H1 (cell line): Measurements from ENCODE around the gene COLEC11. TPM values are rescaled to one million over a fixed set of nuclear protein-coding genes. Genes with fewer than 3 reads are reported as not detected.

ENCODE experiments used
- CTCF ChIA-PET: fragments of 300-600 bp; sonication (Branson Sonifier 250); formaldehyde crosslinking; loops from one replicate; lab custom pipeline; 2021; ENCODE audit not compliant: partially characterized antibody; lab: Charles Lee
- POLR2A ChIA-PET: fragments of 300-600 bp; sonication (Branson Sonifier 250); formaldehyde crosslinking; loops from one replicate; lab custom pipeline; 2021; ENCODE audit warnings: inconsistent platforms; ENCODE audit not compliant: partially characterized antibody; lab: Charles Lee
- DNase-seq, 2 experiments: peaks; one replicate each; pipeline versions ENCODE4 v3.0.0 to v3.0.0-alpha.2; 2010 to 2022; ENCODE audit warnings: low spot score in 2 of 2, low read depth in 1 of 2, mixed read lengths in 1 of 2
- FAIRE-seq: peaks from 2 replicates; lab custom pipeline; 2011; peaks lifted over from hg19 to GRCh38; lab: Jason Lieb, UNC
- H2AFZ ChIP-seq: 2 replicates; pipeline ENCODE4 v1.8.1; 2012; ENCODE audit warnings: low read length, inconsistent platforms
- H2AK5ac ChIP-seq: 2 replicates; pipeline ENCODE4 v1.6.1; 2013; ENCODE audit warnings: low read depth, low read length
- H2BK120ac ChIP-seq: replicated peaks from 2 replicates; pipeline ENCODE3; 2013; ENCODE audit warnings: low read depth, low read length, inconsistent platforms
- H2BK12ac ChIP-seq: 2 replicates; pipeline ENCODE4 v1.6.1; 2013; ENCODE audit warnings: low read depth, low read length
- H2BK15ac ChIP-seq: 2 replicates; pipeline ENCODE4 v1.6.1; 2013; ENCODE audit warnings: low read length
- H2BK20ac ChIP-seq: 2 replicates; pipeline ENCODE4 v1.6.1; 2013; ENCODE audit warnings: low read length
- H2BK5ac ChIP-seq: 2 replicates; pipeline ENCODE4 v1.6.1; 2013; ENCODE audit warnings: low read depth, low read length
- H3K14ac ChIP-seq: 2 replicates; pipeline ENCODE4 v1.6.1; 2013; ENCODE audit warnings: inconsistent platforms; ENCODE audit not compliant: insufficient read length
- H3K18ac ChIP-seq: 2 replicates; pipeline ENCODE4 v1.6.1; 2013; ENCODE audit warnings: low read length; ENCODE audit errors: extremely low read depth
- H3K23ac ChIP-seq: 2 replicates; pipeline ENCODE4 v1.6.1; 2013; ENCODE audit warnings: inconsistent platforms; ENCODE audit not compliant: insufficient read length
- H3K23me2 ChIP-seq: 2 replicates; pipeline ENCODE4 v1.6.1; 2013; ENCODE audit warnings: low read depth, low read length
- H3K27ac ChIP-seq: 2 replicates; pipeline ENCODE4 v1.6.1; 2011; ENCODE audit warnings: low read depth, low read length, inconsistent platforms
- H3K27me3 ChIP-seq, 4 experiments: replicated peaks in 1 of 4; 1 replicate in 1 of 4; 2 replicates in 3 of 4; pipeline versions ENCODE4 v1.6.1 to v1.8.1; 2011 to 2013; ENCODE audit warnings: low read length in 3 of 4, mild to moderate bottlenecking in 3 of 4, inconsistent platforms in 2 of 4, mixed read lengths in 2 of 4, moderate library complexity in 1 of 4; ENCODE audit not compliant: control insufficient read depth in 3 of 4, insufficient read depth in 3 of 4; ENCODE audit errors: extremely low read depth in 1 of 4
- H3K36me3 ChIP-seq, 4 experiments: 2 replicates each; pipeline versions ENCODE4 v1.6.1 to v1.8.1; 2011 to 2013; ENCODE audit warnings: mild to moderate bottlenecking in 4 of 4, low read length in 3 of 4, moderate library complexity in 2 of 4, control low read depth in 1 of 4, inconsistent platforms in 1 of 4; ENCODE audit not compliant: insufficient read depth in 4 of 4, control insufficient read depth in 2 of 4
- H3K4ac ChIP-seq: replicated peaks from 2 replicates; pipeline ENCODE3; 2013; ENCODE audit warnings: low read length, low read depth, mixed read lengths, inconsistent platforms; ENCODE audit not compliant: insufficient read length
- H3K4me1 ChIP-seq, 4 experiments: replicated peaks in 1 of 4; 1 replicate in 1 of 4; 2 replicates in 3 of 4; pipeline versions ENCODE4 v1.6.1 to v1.8.1; 2011 to 2013; ENCODE audit warnings: low read length in 3 of 4, inconsistent platforms in 2 of 4, mixed read lengths in 1 of 4; ENCODE audit not compliant: insufficient read depth in 4 of 4, control insufficient read depth in 3 of 4
- H3K4me2 ChIP-seq, 2 experiments: 2 replicates each; pipeline versions ENCODE4 v1.6.1 to v1.8.1; 2011 to 2013; ENCODE audit warnings: low read depth in 2 of 2, low read length in 2 of 2, control low read depth in 1 of 2, inconsistent platforms in 1 of 2, mild to moderate bottlenecking in 1 of 2; ENCODE audit not compliant: insufficient read depth in 1 of 2
- H3K4me3 ChIP-seq, 4 experiments: fragments of 200-600, 300-600 bp in 1 of 4; sonication (generic), shearing (Covaris generic), sonication (Bioruptor Twin) in 1 of 4; 2 replicates each; pipeline versions ENCODE4 v1.5.1 to v1.8.1; 2011 to 2016; ENCODE audit warnings: low read length in 4 of 4, low read depth in 3 of 4, control low read depth in 2 of 4, inconsistent platforms in 2 of 4, mild to moderate bottlenecking in 2 of 4, mixed read lengths in 1 of 4, moderate library complexity in 1 of 4; ENCODE audit not compliant: insufficient read depth in 2 of 4; ENCODE audit errors: extremely low read depth in 1 of 4
- H3K56ac ChIP-seq: replicated peaks from 2 replicates; pipeline ENCODE3; 2013; ENCODE audit warnings: low read depth, mild to moderate bottlenecking, mixed read lengths, low read length, inconsistent platforms; ENCODE audit not compliant: insufficient read length
- H3K79me1 ChIP-seq: 2 replicates; pipeline ENCODE4 v1.6.1; 2013; ENCODE audit warnings: low read depth, low read length, control low read depth
- H3K79me2 ChIP-seq, 2 experiments: 2 replicates each; pipeline versions ENCODE4 v1.6.1 to v1.8.1; 2012 to 2013; ENCODE audit warnings: low read length in 2 of 2, mild to moderate bottlenecking in 2 of 2, inconsistent platforms in 1 of 2; ENCODE audit not compliant: insufficient read depth in 2 of 2, control insufficient read depth in 1 of 2
- H3K9ac ChIP-seq, 4 experiments: replicated peaks in 1 of 4; 1 replicate in 1 of 4; 2 replicates in 3 of 4; pipeline versions ENCODE4 v1.6.1 to v1.8.1; 2011 to 2013; ENCODE audit warnings: low read depth in 3 of 4, low read length in 3 of 4, control low read depth in 2 of 4, mild to moderate bottlenecking in 2 of 4, moderate library complexity in 2 of 4, inconsistent platforms in 1 of 4; ENCODE audit errors: extremely low read depth in 1 of 4
- H3K9me3 ChIP-seq, 2 experiments: 2 replicates each; pipeline versions ENCODE4 v1.6.1 to v1.8.1; 2012 to 2013; ENCODE audit warnings: mild to moderate bottlenecking in 2 of 2, moderate library complexity in 2 of 2, control low read depth in 1 of 2, inconsistent platforms in 1 of 2, low read depth in 1 of 2, low read length in 1 of 2, mixed read lengths in 1 of 2; ENCODE audit not compliant: insufficient read depth in 2 of 2
- H4K20me1 ChIP-seq, 2 experiments: replicated peaks in 1 of 2; 2 replicates each; pipeline versions ENCODE3 to v1.8.1; 2011 to 2013; ENCODE audit warnings: inconsistent platforms in 2 of 2, low read length in 2 of 2, mild to moderate bottlenecking in 1 of 2; ENCODE audit not compliant: insufficient read depth in 2 of 2, control insufficient read depth in 1 of 2
- H4K5ac ChIP-seq: 2 replicates; pipeline ENCODE4 v1.6.1; 2013; ENCODE audit warnings: low read length, low read depth, mixed read lengths, inconsistent platforms; ENCODE audit not compliant: insufficient read length
- H4K8ac ChIP-seq: 2 replicates; pipeline ENCODE4 v1.8.0; 2013; ENCODE audit warnings: mild to moderate bottlenecking, moderate library complexity, low read length, inconsistent platforms; ENCODE audit not compliant: insufficient read depth; ENCODE audit errors: extremely low read depth
- H4K91ac ChIP-seq: replicated peaks from 2 replicates; pipeline ENCODE3; 2013; ENCODE audit warnings: low read length, mixed read lengths, inconsistent platforms; ENCODE audit not compliant: insufficient read length
- ATF3 ChIP-seq: IDR thresholded peaks from 2 replicates; pipeline ENCODE4 v1.6.1; 2011; ENCODE audit warnings: low read depth, mild to moderate bottlenecking, low read length; ENCODE audit not compliant: insufficient read depth
- CHD2 ChIP-seq: IDR thresholded peaks from 2 replicates; pipeline ENCODE4 v1.6.1; 2012; ENCODE audit warnings: low read length, improper control_type of control experiment
- CTCF ChIP-seq, 3 experiments: IDR thresholded peaks; 1 replicate in 2 of 3; 2 replicates in 1 of 3; pipeline versions ENCODE4 v1.5.1 to v1.6.1; 2011; ENCODE audit warnings: low read length in 3 of 3, mild to moderate bottlenecking in 3 of 3, inconsistent platforms in 2 of 3, low read depth in 1 of 3, moderate library complexity in 1 of 3; ENCODE audit not compliant: insufficient read depth in 1 of 3; ENCODE audit errors: control extremely low read depth in 1 of 3
- HDAC6 ChIP-seq: IDR thresholded peaks from one replicate; pipeline ENCODE4 v1.7.1; 2012; ENCODE audit warnings: low read depth, mild to moderate bottlenecking, inconsistent platforms, low read length, moderate library complexity
- KDM4A ChIP-seq: IDR thresholded peaks from one replicate; pipeline ENCODE4 v1.7.1; 2012; ENCODE audit warnings: low read depth, mild to moderate bottlenecking, moderate library complexity, low read length, inconsistent platforms; ENCODE audit not compliant: severe bottlenecking
- MAX ChIP-seq: IDR thresholded peaks from 2 replicates; pipeline ENCODE4 v1.6.1; 2012; ENCODE audit warnings: inconsistent platforms
- RNF2 ChIP-seq: fragments of 200-900, 300-1000 bp; sonication (generic); IDR thresholded peaks from 2 replicates; pipeline ENCODE4 v1.7.1; 2016; ENCODE audit warnings: borderline replicate concordance, low read depth, mild to moderate bottlenecking, antibody characterized with exemption, low read length; ENCODE audit not compliant: poor library complexity, severe bottlenecking; ENCODE audit errors: missing control alignments
- SAP30 ChIP-seq: fragments of 300-600 bp; sonication (generic); IDR thresholded peaks from 2 replicates; pipeline ENCODE4 v1.7.1; 2012; ENCODE audit warnings: low read length, moderate library complexity, mild to moderate bottlenecking, inconsistent platforms; ENCODE audit not compliant: insufficient read depth, insufficient replicate concordance
- whole genome bisulfite sequencing, 2 experiments: shearing (Covaris generic) in 1 of 2; methylation state at CpG; one replicate each; pipeline versions ENCODE4 v1.1.6 to v1.1.7; 2013 to 2015; ENCODE audit warnings: low lambda C conversion rate in 2 of 2, mixed read lengths in 2 of 2, inconsistent platforms in 1 of 2, low coverage in 1 of 2, missing lambda C conversion rate in 1 of 2; ENCODE audit not compliant: insufficient replicate concordance in 2 of 2, insufficient coverage in 1 of 2, insufficient read length in 1 of 2; ENCODE audit errors: extremely low coverage in 1 of 2, missing lambda C conversion rate in 1 of 2; 5-methylcytosine and 5-hydroxymethylcytosine counted together
- polyA plus RNA-seq, 7 experiments: library from polyadenylated mRNA; depleted of rRNA in 3 of 7; stranded (reverse) in 5 of 7; unstranded in 2 of 7; fragments of >200 nt in 5 of 7; fragments of 200-250 nt in 2 of 7; gene quantifications; 1 replicate in 5 of 7; 2 replicates in 1 of 7; 4 replicates in 1 of 7; pipeline versions ENCODE4 v1.2.1 to v1.2.3, GENCODE V29; 2011 to 2013; ENCODE audit warnings: missing spikeins in 2 of 7, mixed read lengths in 2 of 7
- total RNA-seq: library from RNA; stranded (reverse); fragmentation: NEBNext Ultra II Directional; extraction: Animal tissue kit (Norgen Biotek cat#: 25700); gene quantifications from 2 replicates; pipeline ENCODE4 v1.2.1, GENCODE V29; 2021

The COLEC11 gene
- total and polyA plus RNA-seq, 2 of the 8 experiments (the other 6 are each of a cell fraction or from before 2014, with no cell fraction given) = 0.47 to 0.80 TPM

GRCh38 chr2:3598197-3598910, 3.4 kb downstream of the COLEC11 start:
- H2BK20ac ChIP-seq = no peak overlapping the region
- no peaks in the 10 kb centered on the region for H3K9me3 ChIP-seq
- H4K5ac ChIP-seq = no peak overlapping the region
- H4K8ac ChIP-seq = no peak overlapping the region
- no peaks in the 10 kb centered on the region for H3K23me2 ChIP-seq
- H2BK15ac ChIP-seq = no peak overlapping the region
- no peaks in the 10 kb centered on the region for H3K79me2 ChIP-seq
- H4K91ac ChIP-seq = no peak overlapping the region
- H2AK5ac ChIP-seq = no peak overlapping the region
- no peak overlapping the region for H3K4me3 ChIP-seq
- no peak overlapping the region for H2BK12ac ChIP-seq
- no peak overlapping the region for H3K4me2 ChIP-seq
- ChIA-PET CTCF (no interaction called here), POLR2A (interaction anchor here (1.7 kb wide), 1 partner anchor 12 kb away, joined by 5 read pairs; no protein-coding TSS in a partner anchor)
- H3K14ac ChIP-seq = no peak overlapping the region
- no peak overlapping the region for H3K4ac ChIP-seq
- no peaks in the 10 kb centered on the region for H3K36me3 ChIP-seq
- DNase-seq (no peak), FAIRE-seq (no peak)
- no peak overlapping the region for H2BK120ac ChIP-seq
- whole genome bisulfite sequencing, 2 experiments = 92% methylated on average over 21 of the region's 22 CpGs; no CpG with 5 or more reads in 1 of the 2 experiments
- H3K27ac ChIP-seq = no peak overlapping the region
- H3K23ac ChIP-seq = no peak overlapping the region
- no peak overlapping the region for H2BK5ac ChIP-seq
- no peaks in the 10 kb centered on the region for H3K4me1 ChIP-seq
- H2AFZ ChIP-seq = no peak overlapping the region
- H3K9ac ChIP-seq = no peak overlapping the region
- no peak overlapping the region for H3K56ac ChIP-seq
- no peaks in the 10 kb centered on the region for H3K79me1 ChIP-seq
- H3K18ac ChIP-seq = no peak overlapping the region
- H3K27me3 ChIP-seq = no peaks in the 10 kb centered on the region
- H4K20me1 ChIP-seq = peaks cover 0 to 5% of the 10 kb centered on the region in 2 experiments
- TF ChIP-seq SAP30 (no peak), MAX (no peak), CHD2 (no peak), CTCF (IDR thresholded peaks at IDR 0.05; ENCODE audit: control extremely low read depth in 1 of 3, insufficient read depth in 1 of 3, low read depth in 1 of 3, low read length in 3 of 3) (no peak), KDM4A (no peak), RNF2 (no peak), HDAC6 (no peak), ATF3 (no peak)
